HEK293 (cell line): Measurements from ENCODE around the gene DBNL.

Experiments
- CTCF ChIA-PET: fragments of 350-600 bp; formaldehyde crosslinking; extraction: SDS; loops from one replicate; lab custom pipeline; 2021; ENCODE audit warnings: antibody characterized with exemption; lab: Yijun Ruan, JAX
- POLR2A ChIA-PET: fragments of 300-600 bp; formaldehyde crosslinking; extraction: SDS; loops from one replicate; lab custom pipeline; 2020; ENCODE audit warnings: antibody characterized with exemption, inconsistent platforms; lab: Yijun Ruan, JAX
- H3K27ac ChIP-seq: fragments of 200-500 bp; sonication (Bioruptor generic); 2 replicates; pipeline ENCODE4 v1.5.1; 2014; ENCODE audit warnings: low read depth, low read length, control low read depth, inconsistent platforms; ENCODE audit errors: extremely low read depth
- H3K36me3 ChIP-seq, 2 experiments: fragments of 200-500 bp in 1 of 2; sonication (Bioruptor generic) in 1 of 2; 1 replicate in 1 of 2; 2 replicates in 1 of 2; pipeline ENCODE4 v1.5.1; 2014 to 2017; ENCODE audit warnings: inconsistent platforms in 2 of 2, low read length in 2 of 2; ENCODE audit not compliant: control insufficient read depth in 2 of 2, insufficient read depth in 1 of 2
- H3K4me1 ChIP-seq: fragments of 200-500 bp; sonication (Bioruptor generic); 2 replicates; pipeline ENCODE4 v1.5.1; 2014; ENCODE audit warnings: mild to moderate bottlenecking, low read length, inconsistent platforms; ENCODE audit not compliant: control insufficient read depth, insufficient read depth
- H3K4me3 ChIP-seq: 2 replicates; pipeline ENCODE4 v1.5.1; 2011; ENCODE audit warnings: low read depth, mild to moderate bottlenecking, control low read depth, low read length, moderate library complexity
- H3K9me3 ChIP-seq: fragments of 200-500 bp; sonication (Bioruptor generic); 2 replicates; pipeline ENCODE4 v1.5.1; 2014; ENCODE audit warnings: low read depth, low read length, inconsistent platforms; ENCODE audit not compliant: control insufficient read depth, insufficient read depth
- FEZF1 ChIP-seq: fragments of 450-650 bp; formaldehyde crosslinking; IDR thresholded peaks from 2 replicates; pipeline ENCODE4 v1.5.1; 2016; ENCODE audit warnings: missing biosample characterization, missing genetic modification characterization
- GLIS2 ChIP-seq: fragments of 450-650 bp; formaldehyde crosslinking; IDR thresholded peaks from 2 replicates; pipeline ENCODE4 v1.5.1; 2016; ENCODE audit warnings: missing biosample characterization, missing genetic modification characterization
- KLF17 ChIP-seq: fragments of 450-650 bp; formaldehyde crosslinking; IDR thresholded peaks from 2 replicates; pipeline ENCODE4 v1.5.1; 2016; ENCODE audit warnings: missing biosample characterization, missing genetic modification characterization
- OSR2 ChIP-seq: fragments of 450-650 bp; formaldehyde crosslinking; IDR thresholded peaks from 2 replicates; pipeline ENCODE4 v1.5.1; 2016; ENCODE audit warnings: missing biosample characterization, missing genetic modification characterization
- PATZ1 ChIP-seq: fragments of 450-650 bp; formaldehyde crosslinking; IDR thresholded peaks from 2 replicates; pipeline ENCODE4 v1.5.1; 2016; ENCODE audit warnings: missing biosample characterization, missing genetic modification characterization
- REST ChIP-seq: fragments of 450-650 bp; formaldehyde crosslinking; IDR thresholded peaks from 2 replicates; pipeline ENCODE4 v1.5.1; 2016; ENCODE audit warnings: missing biosample characterization, missing genetic modification characterization
- SCRT2 ChIP-seq: fragments of 450-650 bp; formaldehyde crosslinking; IDR thresholded peaks from 2 replicates; pipeline ENCODE4 v1.5.1; 2016; ENCODE audit warnings: missing biosample characterization, missing genetic modification characterization
- ZBTB26 ChIP-seq: fragments of 450-650 bp; formaldehyde crosslinking; optimal IDR thresholded peaks from 2 replicates; pipeline ENCODE3; 2016; ENCODE audit warnings: missing biosample characterization, mild to moderate bottlenecking, missing genetic modification characterization
- ZEB2 ChIP-seq: fragments of 450-650 bp; formaldehyde crosslinking; IDR thresholded peaks from 2 replicates; pipeline ENCODE4 v1.5.1; 2016; ENCODE audit warnings: missing biosample characterization, missing genetic modification characterization
- ZIC2 ChIP-seq: fragments of 450-650 bp; formaldehyde crosslinking; IDR thresholded peaks from 2 replicates; pipeline ENCODE4 v1.5.1; 2016; ENCODE audit warnings: missing biosample characterization, missing genetic modification characterization
- ZNF18 ChIP-seq: fragments of 450-650 bp; formaldehyde crosslinking; IDR thresholded peaks from 2 replicates; pipeline ENCODE4 v1.5.1; 2016; ENCODE audit warnings: missing biosample characterization, missing genetic modification characterization
- ZNF19 ChIP-seq: fragments of 450-650 bp; formaldehyde crosslinking; IDR thresholded peaks from 2 replicates; pipeline ENCODE4; 2016; ENCODE audit warnings: missing biosample characterization, missing genetic modification characterization, low read depth
- ZNF223 ChIP-seq: fragments of 450-650 bp; formaldehyde crosslinking; IDR thresholded peaks from 2 replicates; pipeline ENCODE4 v1.5.1; 2016; ENCODE audit warnings: missing biosample characterization, missing genetic modification characterization
- ZNF311 ChIP-seq: fragments of 450-650 bp; formaldehyde crosslinking; IDR thresholded peaks from 2 replicates; pipeline ENCODE4 v1.5.1; 2017; ENCODE audit warnings: missing biosample characterization, missing genetic modification characterization, borderline replicate concordance
- ZNF398 ChIP-seq: fragments of 450-650 bp; formaldehyde crosslinking; IDR thresholded peaks from 2 replicates; pipeline ENCODE4 v1.5.1; 2017; ENCODE audit warnings: missing biosample characterization, missing genetic modification characterization
- ZNF544 ChIP-seq: fragments of 450-650 bp; formaldehyde crosslinking; IDR thresholded peaks from 2 replicates; pipeline ENCODE4 v1.5.0; 2017; ENCODE audit warnings: missing biosample characterization, missing genetic modification characterization
- ZSCAN4 ChIP-seq: fragments of 450-650 bp; formaldehyde crosslinking; IDR thresholded peaks from 2 replicates; pipeline ENCODE4 v1.5.1; 2017; ENCODE audit warnings: missing biosample characterization, missing genetic modification characterization

The DBNL gene

GRCh38 chr7:44100458-44101302 lies 56.2 kb downstream of the DBNL start:
- H3K9me3 ChIP-seq: no peaks in the 10 kb centered on the region
- no peak overlapping the region for H3K27ac ChIP-seq
- no peaks in the 10 kb centered on the region for H3K4me1 ChIP-seq
- TF ChIP-seq PATZ1 (tag by site-specific recombination): 0 out of 2 replicates have a peak, but pooled peaks have one; percentile 29
- TF ChIP-seq REST (tag by site-specific recombination): peak; percentile 49; the same call in 1 of the 2 replicates
- TF ChIP-seq GLIS2 (tag by site-specific recombination): no peak
- no peak for TF ChIP-seq ZEB2 (tag by site-specific recombination)
- no peak for TF ChIP-seq ZNF223 (tag by site-specific recombination)
- no peak for TF ChIP-seq ZNF311
- TF ChIP-seq SCRT2: no peak
- TF ChIP-seq ZNF19 (tag by site-specific recombination): no peak
- TF ChIP-seq ZBTB26: no peak
- TF ChIP-seq ZSCAN4: no peak
- TF ChIP-seq ZNF18: no peak
- no peak for TF ChIP-seq KLF17 (tag by site-specific recombination)
- no peak for TF ChIP-seq FEZF1 (tag by site-specific recombination)
- no peak for TF ChIP-seq OSR2 (tag by site-specific recombination)
- no peak for TF ChIP-seq ZNF544 (tag by site-specific recombination)
- no peak for TF ChIP-seq ZNF398 (tag by site-specific recombination)
- 0 out of 2 replicates have a peak, but pooled peaks have one; percentile 29 for TF ChIP-seq ZIC2 (tag by site-specific recombination)
- H3K36me3 ChIP-seq: no peaks in the 10 kb centered on the region
- CTCF ChIA-PET: no interaction called here
- POLR2A ChIA-PET: no interaction called here
- no peak overlapping the region for H3K4me3 ChIP-seq
